ENCODE measurements around the gene ETF1.

Gene ETF1

DNA sequence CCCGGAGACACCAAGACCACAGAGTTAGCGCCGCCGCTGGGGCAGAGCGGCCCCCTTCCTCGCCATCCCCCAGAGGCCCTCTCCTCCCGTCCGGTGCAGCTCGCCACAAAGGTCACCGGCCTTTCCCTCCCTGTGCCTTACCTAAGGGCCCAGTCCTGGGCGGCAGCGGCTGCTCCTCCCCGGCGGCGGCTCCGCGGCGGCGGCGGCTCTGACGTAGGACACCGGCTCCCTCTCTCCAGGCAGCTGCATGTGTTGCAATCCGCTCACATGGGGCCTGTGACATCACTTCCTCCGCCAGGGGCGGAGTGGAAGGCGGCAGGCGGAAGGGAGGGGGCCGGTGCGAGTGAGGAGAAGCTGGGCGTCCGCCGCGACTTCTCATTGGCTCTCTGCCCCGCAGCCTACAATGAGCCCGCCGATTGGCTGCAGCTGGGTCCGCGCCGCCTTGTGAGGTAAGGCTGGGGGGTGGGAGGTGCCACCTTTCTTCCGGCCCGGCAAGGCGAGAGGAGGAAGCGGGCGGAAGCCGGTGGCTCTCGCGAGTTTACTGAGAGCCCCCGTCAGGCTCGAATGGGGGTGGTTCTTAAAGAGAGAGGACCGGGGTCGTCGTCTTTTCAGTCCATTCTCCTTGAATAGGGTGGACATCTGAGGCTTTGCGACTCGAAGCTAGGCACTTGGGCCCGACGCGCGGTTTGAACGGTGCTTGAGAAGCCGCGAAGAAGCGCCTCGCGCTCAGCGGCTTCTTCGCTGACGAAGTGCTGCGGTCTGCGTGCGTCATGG, at the start of gene ETF1:
Gene ETF1 (minus strand): TSS at position 281 of the 774 bp plus-strand sequence. CDS start 318 bp downstream, outside the sequence.
- peak; percentile 94 for DNase-seq

DNA sequence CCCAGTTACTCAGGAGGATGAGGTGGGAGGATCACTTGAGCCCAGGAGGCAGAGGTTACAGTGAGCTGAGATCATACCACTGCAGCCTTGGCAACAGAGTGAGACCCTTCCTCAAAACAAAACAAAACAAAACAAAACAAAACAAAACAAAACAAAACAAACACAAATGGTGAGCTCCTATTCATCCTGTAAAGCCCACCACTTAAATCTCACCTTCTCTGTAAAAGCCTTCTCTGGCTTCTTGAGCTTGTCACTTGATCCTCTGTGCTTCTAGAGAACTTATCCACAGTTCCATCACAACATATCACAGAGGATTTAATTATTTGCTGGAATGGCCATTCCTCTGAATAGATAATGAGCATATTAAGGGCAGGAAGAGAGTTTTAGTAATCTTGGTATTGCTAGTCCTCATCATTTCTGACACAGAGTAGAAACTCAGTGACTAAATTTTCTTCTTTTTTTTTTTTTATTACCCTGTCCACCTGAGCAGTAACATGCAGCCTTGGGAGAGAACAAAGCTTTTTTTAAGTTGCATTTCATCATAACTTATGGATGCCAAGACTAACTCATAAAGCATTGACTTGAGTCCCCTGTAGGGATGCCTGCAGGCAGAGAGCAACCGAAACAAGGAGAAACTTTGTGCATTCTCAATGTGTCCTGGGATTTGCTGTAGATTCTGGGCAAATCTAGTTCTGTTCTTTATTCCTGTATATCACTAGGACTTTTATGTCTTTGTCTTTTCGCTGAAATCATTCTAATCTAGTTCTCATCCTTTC, 45.2 kb upstream of the ETF1 start:
- DNase-seq, result no peak

DNA sequence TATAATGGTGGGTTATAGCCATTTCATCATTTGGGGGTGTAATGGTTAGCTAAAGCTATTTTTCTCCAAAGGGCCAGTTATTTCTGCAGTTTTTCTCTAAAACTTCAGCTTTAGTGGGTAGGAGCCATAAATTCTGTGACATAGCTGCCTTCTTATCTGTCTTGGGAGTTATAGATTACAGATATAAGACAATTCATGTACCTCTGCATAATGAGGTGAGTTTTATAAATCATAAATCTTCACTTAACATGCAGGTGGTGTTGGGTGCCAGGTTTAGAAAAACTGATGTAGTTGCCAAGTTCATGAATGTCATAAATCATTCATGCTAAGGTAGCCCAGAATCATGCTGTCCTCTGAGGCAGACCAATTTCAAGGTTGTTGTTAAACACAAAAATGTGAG, 42.1 kb upstream of the ETF1 start:
- no peak for DNase-seq

GRCh38 chr5:138583984-138584637, 41.1 kb upstream of the ETF1 start:
- DNase-seq, result no peak

DNA sequence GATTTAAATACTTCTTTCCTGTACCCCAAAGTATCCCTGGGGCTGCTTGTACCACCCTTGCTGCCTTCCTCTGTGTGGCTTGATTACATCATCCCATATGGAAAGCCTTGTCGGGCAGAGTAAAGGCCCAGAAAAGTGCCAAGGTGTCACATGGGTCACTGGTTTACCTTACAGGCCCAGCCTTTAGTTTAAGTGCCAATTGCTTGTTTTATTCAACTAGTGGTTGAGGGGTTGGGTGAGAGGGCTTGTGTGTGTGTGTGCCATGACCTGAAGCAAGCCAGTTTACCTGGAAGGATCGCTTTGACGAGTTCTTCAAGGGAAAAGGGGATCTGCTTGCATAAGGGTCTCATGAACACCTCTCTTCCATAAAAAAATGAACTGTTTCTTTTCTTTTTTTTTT, 39.9 kb upstream of the ETF1 start:
- DNase-seq, result no peak

DNA sequence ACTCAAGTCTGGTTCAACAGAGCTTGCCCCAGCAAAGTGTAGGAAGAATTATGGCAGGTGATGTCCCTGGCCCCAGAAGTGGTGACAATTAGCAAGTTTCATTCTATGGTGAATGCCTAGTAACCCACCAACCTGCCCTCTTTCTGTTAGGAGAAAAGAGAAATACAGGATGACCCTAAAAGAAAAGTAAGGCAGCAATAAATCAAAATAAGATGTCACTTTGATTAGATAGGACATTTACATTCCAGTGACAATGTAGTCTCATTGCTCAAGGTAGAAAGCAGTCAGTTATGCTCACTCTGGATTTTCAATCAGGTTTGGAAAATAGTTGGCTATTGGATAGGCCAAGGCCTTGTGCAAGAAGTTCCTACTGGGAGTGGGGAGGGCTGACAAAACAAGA, 37.7 kb upstream of the ETF1 start:
- DNase-seq, result no peak

DNA sequence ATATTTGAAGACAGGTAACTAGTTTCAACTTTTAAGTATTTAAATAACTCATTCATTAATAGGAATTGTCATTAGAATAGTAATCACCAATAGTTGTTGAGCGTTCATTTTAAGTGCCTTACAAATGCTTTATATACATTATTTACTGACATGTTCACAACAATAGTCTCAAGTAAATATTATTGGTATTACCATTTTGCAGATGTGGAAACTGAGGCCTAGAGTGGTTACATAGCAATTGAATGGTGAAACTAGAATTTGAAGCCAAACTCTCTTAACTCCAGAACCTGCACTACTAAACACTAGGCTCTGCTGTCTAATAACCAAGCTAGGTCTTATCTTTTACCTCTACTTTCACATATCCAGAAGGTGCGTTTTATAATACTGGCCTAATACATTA, 37.0 kb upstream of the ETF1 start:
- DNase-seq, result no peak

GRCh38 chr5:138579517-138579863, 36.5 kb upstream of the ETF1 start:
- no peak for DNase-seq

DNA sequence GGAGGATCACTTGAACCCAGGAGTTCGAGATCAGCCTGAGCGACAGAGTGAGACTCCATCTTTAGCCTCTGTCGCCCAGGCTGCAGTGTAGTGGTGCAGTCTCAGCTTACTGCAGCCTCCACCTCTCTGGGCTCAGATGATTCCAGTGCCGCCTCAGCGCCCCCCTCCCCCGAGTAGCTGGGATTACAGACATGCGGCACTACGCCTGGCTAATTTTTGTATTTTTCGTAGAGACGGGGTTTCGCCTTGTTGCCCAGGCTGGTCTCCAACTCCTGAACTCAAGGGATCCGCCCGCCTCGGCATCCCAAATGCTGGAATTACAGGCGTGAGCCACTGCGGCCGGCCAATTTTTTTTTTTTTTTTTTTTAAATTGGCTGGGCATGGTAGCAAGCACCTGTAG, 34.4 kb upstream of the ETF1 start:
- DNase-seq, result no peak

DNA sequence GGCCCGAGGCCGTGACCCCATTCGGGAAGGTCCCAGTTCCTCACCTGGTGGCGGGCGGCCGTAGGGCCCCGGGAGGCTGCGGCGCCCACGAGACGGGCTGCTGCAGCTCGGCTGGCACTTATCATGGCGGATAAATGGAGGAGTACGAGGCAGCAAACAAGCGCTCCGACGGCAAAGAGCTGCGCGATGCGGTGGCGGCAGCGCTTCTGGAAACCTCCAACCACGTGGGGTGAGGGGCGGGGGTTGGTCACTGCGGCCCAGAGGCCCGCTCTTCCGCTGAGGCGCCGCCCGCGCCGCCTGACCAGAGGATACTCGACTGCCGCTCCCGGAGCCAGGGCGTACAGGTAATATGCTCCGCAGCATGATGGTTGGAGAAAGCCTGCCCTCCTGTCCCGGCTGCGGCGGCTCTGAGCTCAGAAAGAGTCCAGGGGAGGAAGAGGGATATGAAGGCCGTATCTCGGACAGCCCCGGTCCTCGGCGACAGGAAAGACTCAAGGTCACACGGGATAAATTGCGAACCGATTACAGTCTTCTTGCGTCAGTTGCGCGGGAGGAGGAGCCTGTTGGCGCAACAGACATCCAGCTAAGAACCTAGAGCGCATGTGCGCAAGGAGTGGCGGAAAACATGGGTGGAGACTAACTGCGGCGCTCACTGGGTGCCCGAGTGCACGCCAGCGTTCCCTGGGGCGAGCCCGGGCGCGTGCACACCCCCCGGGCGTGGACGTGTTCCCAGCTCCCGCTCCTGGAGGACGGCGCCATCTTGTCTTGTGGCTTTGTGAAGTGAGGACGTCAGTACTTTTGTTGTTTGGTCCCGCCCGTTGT, 32.4 kb upstream of the ETF1 start, which contains the start of gene HSPA9:
Gene HSPA9 (minus strand): TSS at position 208 of the 822 bp plus-strand sequence. CDS start 83 bp downstream, at position 125.
- DNase-seq, result peak; percentile 98

DNA sequence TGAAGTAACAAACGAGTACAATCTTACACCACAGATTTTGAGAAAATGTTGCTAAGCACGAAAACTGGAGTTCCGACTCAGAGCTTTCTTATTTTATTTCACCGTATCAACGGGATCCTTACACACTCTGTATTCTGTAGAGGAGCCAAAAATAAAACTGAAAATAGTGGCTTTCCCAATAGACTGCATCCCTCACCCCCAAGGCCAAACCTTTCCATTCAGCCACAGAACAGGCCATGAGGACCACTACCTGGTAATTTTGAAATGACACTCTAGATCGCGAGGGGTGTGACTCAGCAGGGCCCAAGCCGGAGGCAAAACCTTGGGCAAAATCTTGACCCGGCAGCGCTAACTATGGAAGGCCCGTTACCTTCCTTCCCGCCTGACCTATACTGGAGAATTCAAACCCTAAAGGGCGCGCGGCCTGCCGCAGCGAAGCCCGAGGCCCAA, 31.7 kb upstream of the ETF1 start:
- DNase-seq, result no peak

DNA sequence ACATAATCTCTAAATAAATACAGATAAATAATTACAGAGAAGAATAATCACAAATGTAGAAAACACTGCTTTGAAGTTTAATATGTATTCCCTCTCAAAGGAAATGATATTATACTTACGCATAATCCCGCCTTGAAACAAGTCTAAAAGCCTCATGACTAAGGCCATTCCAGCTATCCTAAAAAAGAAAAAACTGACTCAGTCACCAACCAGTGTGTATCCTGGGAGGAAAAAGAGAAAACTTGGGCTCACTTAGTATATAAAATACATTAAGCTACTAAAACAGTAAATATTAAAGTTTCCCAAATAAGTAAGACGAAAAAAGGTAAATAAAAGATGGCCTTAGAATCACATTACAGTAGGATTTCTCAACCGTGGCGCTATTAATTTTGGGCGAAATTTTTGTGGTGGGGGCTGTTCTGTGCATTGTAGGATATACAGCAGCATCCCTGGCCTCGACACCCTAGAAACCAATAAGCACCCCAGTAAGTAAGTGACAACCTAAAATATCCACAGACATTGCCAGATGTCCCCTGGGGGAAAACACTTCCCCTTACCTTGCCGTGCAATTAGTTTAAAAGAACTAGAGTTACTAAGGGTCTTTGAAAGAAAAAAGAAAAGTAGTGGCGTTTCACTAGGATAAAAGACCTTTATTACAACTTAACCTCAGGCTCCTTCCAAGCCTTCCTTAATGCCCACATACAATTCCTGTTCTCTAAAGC, 31.1 kb upstream of the ETF1 start:
- DNase-seq, result no peak

GRCh38 chr5:138573223-138573622, 30.2 kb upstream of the ETF1 start:
- no peak for DNase-seq

DNA sequence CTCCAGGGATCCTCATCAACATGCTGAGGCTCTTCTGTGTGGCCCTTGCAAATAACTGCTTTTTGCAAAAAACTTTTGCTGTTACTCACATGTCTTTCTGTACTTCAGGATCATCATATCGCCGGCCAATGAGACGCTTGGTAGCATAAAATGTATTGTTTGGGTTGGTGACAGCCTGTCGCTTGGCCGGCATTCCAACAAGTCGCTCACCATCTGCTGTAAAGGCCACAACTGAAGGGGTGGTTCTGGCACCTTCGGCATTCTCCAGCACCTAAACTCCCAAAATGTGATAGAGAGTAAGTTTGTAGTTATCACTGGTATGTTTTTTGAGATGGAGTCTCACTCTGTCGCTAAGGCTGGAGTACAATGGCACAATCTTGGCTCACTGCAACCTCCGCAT, 27.8 kb upstream of the ETF1 start:
- DNase-seq, result no peak

- no peak for DNase-seq
These were observed 26.7 kb upstream of the ETF1 start for GRCh38 chr5:138569782-138570181.

DNA sequence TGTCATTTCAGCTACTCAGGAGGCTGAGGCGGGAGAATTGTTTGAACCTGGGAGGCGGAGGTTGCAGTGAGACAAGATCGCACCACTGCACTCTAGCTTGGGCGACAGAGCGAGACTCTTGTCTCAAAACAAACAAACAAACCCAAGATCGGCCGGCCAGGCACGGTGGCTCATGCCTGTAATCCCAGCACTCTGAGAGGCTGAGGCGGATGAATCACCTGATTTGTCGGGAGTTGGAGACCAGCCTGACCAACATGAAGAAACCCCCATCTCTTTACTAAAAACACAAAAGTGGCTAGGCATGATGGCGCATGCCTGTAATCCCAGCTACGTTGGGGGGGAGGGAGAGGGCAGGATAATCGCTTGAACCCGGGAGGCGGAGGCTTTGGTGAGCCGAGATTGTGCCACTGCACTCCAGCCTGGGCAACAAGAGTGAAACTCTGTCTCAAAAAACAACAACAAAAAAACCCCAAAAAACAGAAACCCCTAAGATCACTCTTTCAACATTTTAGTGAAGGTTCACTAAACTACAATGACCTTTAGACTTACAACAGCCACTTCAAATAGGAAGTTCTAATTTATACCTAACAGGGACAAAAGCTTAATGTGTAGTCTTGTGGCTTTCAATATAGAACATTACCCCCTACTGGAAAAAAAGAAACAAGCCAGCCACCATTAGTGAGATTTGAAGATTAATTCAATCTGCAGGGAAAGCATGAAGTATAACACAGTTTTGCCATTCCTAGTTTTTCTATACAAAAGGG, 25.2 kb upstream of the ETF1 start:
- DNase-seq, result no peak

DNA sequence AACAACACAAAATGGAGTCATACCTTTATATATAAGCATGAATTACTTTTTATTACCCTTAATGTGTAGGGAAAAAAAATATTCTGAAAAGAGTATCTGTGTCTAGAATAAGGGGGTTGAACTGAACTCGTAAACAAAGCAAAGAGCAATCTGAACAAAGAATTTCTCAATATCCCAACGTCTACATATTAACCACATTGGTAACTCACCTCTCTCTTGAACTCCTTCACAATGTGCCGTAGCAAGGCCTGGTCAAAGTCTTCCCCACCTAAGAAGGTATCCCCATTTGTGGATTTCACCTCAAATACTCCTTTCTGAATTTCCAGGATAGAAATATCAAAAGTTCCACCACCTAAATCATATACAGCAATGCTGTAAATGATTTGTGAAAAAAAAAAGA, 23.8 kb upstream of the ETF1 start:
- no peak for DNase-seq

- no peak for DNase-seq
These were observed 22.2 kb upstream of the ETF1 start for GRCh38 chr5:138565100-138565821.

DNA sequence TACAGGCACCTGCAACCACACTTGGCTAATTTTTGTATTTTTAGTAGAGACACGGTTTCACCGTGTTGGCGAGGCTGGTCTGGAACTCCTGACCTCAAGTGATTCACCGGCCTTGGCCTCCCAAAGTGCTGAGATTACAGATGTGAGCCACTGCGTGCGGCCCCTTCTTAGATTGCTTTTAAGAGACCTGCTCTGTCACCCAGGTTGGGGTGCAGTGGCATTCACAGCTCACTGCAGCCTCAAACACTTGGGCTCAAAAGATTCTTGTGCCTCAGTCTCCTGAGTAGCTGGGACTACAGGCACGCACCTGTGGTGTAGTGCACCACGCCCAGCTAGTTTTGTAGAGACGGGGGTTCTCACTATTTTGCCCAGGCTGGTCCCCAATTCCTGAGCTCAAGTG, 21.2 kb upstream of the ETF1 start:
- no peak for DNase-seq

DNA sequence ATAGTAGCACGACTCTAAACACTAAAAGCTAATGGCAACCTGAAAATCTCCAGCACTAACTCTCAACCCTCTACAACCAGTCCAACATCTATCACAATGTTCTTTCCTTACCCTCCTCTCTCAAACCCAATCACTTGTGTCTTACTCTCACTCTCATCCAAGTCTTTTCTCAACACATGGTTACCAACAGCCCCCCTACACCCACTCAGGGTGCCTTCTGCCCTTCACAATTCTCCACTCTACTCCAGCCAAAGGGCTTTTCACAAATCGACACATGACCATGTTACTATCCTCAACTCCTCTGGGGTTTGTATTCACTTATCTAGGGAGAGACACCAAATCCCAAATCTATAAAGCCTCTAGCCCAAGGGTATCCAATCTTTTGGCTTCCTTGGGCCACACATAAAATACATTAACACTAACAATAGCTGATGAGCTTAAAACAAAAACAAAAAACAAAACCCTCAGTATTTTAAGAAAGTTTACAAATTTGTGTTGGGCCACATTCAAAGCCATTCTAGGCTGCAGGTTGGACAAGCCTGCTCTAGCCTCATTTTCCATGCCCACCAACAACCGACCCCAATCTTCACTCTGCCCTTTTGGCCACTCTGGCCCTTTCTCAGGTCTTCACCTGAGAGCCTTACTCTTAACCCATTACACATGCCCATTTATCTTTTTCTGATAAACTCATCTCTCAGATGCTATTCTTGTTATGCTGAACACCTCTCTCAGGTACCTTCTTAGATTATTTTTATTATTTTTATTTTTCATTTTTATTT, 20.5 kb upstream of the ETF1 start:
- DNase-seq, result no peak

All from NCI-H1436 treated with DMSO at 0.1 percent for 48 hours (cell line).